ENCODE data around the gene CKS2.

Gene CKS2

DNA sequence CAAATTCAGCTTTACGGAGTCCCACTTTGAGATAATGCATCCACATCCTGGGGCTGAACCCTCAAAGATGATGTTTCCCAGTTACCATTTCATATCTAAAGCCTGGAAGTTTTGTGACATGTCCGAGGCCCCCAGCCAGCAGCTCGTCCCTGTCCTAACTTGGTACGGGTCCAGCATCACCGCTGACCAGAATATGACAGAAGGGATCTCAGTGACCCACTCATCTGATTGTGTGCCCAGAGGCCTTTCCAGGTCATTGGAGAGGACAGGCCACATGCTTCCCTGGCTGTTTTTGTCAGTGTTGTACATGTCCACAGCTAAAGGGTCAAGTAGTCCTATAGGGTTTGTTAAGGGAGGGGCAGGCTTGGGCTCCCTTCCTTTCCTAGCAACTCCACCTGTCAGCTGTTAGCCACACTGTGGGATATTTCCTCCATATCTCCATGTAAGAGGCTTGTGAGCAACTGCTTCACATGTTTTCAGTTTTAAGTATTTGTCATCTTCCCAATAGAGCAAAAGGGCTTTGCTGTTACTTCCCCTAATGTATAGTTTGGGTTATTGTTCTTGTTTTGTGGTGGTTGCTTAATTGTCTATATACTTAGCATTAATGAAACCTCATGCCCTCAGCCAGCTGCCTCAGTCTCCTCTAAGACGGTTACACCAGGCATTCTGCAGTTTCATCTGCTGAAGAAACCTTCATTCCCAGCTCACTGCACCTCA lies 40.7 kb downstream of the CKS2 start:
- DNase-seq = no peak

- DNase-seq = no peak
Measured at GRCh38 chr9:89352451-89352850, 41.5 kb downstream of the CKS2 start.

DNA sequence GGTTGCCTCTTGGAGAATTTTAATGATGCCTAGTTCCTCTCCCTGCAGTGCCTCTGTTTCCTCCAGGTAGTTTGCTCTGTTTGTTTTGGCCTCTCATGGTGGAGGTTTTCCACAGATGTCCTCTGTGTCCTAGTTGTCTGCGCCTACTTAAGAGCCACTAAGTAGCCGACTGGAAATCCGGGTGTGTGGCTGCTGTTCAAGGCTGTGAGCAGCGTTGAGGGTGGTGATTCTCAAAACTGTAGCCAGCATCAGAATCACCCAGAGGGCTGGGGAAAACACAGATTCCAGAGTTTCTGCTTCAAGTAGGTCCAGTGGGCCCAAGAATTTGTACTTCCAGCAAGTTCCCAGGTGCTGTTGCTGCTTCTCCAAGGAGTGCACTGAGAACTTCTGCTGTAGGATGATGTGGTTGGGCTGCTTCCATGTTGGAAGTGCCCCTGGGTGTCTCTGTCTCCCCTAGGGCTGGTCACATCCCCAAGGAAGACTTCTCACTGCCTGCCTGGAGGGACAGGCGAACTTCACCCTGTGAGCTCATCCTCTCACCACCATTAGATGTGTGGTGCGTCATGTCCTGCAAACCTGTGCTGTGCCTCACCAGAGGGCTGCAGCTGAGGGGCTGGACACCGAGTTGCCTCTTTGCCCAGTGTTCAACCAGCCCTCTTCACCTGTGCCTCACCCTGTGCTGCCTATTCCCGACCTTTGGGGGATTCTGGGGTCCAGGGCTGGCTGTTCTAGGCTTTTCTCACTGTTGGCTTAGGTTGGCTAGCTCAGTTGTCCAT lies 42.1 kb downstream of the CKS2 start:
- DNase-seq = peak; percentile 79

DNA sequence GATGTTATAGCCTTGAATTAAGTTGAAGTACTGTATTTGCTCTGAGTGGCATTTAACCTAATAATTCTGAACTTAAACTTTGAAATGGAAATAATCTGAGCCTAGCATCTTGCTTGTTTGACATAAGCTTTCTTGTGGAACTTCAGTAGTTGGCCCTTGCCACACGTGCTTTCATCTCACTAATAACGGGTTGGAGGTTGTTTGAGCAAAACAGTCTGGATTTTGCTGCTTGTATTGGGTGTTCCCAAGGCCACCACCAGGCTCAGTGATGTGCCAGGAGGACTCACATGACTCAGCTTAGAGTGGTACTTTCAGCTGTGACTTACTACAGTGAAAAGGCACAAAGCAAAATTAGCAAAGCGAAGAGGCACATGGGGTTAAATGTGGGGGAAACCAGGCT lies 43.0 kb downstream of the CKS2 start:
- peak; percentile 57 for DNase-seq

DNA sequence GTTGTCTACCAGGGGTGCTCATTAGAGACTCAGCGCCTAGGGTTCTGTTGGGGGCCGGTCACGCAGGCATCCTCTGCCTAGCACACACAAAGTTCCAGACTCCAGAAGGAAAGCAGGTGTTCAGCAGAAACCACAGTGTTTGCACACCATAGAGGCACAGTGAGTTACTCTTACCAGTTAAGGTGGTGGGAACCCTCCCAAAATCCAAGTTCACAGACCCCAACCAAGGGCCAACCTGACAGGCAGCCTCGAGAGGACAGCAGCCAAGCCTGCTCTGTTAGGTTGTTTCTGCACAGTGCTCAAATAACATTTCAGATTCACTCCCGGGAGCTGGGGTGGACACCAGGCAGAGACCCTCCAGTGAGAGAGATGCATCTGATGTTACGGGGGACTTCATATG lies 43.5 kb downstream of the CKS2 start:
- no peak for DNase-seq

GRCh38 chr9:89356782-89357181 lies 45.8 kb downstream of the CKS2 start:
- no peak for DNase-seq

DNA sequence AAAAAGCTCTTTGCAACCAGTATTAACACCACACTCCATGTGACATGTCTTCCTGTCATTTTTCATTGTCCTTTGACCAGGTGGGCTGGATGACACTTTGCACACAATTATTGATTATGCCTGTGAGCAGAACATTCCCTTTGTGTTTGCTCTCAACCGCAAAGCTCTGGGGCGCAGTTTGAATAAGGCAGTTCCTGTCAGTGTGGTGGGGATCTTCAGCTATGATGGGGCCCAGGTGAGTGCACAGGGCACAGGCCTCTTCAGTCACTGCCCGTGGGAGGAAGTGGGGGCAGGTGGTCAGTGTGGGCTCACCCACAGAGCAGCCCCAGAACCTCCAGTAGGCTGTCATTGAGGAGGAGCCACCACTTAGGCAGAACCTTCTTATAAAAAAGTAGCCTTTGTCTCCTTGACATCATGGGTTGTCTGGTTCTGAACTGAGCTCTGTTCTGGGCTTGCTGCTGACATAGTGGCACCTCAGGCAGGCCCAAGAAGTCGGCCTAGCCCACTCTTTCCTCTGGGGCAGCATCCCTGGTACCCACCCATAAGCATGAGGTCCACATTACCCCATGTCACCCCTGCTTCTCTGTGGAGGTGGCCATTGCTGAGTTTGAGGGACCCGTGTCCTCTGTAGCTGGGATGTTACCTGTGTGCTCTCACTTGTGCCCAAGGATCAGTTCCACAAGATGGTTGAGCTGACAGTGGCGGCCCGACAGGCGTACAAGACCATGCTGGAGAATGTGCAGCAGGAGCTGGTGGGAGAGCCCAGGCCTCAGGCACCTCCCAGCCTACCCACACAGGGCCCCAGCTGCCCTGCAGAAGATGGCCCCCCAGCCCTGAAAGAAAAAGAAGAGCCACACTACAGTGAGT lies 46.6 kb downstream of the CKS2 start:
- no peak for DNase-seq

GRCh38 chr9:89358376-89358916 lies 47.5 kb downstream of the CKS2 start:
- DNase-seq = no peak

DNA sequence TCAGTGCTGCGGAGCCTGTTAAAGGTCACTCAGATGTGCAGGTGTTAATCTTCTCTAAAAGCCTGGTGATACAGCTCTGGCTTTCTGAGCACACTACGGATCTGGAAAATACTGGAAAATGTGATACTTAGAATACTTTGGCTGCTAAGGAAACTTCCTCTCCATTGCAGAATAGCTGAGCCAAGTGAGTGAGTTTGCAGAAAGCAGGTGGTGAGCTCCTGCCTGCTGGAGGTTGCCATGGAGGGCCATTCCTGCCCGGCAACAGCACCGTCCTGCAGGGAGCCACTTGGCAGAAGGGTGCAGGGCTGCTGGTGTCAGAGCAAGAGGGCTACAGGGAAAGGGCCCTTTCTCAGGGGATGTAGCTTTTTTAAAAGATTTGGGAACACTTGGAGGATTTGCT lies 48.0 kb downstream of the CKS2 start:
- DNase-seq = peak; percentile 80

- DNase-seq = peak; percentile 88
Measured at GRCh38 chr9:89359751-89360261, 48.8 kb downstream of the CKS2 start.

DNA sequence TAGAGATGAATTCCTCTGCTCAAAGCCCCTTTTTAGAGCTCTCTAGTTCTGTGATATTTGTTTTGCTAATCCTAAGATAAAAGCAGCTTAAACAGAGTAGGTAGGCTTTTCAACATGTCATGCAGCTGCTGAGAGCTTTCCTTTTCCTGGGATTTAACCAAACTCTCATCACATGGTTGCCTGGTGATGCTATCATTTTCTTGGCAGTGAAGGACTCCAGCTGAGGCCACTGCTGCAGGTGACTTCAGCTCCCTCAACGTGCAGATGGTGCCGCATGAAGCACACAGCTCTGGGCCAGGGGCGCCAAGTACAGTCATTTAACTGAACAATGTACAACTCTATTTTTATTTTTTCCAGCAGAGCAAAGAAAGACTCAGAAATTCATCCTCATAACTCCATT lies 49.5 kb downstream of the CKS2 start:
- DNase-seq = peak; percentile 82

DNA sequence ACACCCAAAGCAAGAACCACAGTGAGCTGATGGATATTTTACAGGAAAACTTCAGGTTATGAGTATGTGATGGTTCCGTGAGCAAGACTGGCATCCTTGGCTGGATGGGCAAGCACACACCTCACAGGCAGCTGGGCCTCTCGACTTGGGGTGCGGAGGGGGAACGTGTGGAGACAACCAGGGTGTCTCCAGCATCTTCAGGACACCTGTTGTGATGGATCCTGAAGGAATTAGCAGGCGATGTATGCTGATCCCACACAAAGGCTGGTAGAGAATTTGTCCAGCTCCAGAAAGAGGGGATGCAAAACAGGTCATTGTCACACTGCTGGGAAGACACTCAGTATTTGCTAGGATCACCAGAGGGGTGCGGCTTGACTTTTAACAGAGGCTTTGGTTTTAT lies 50.0 kb downstream of the CKS2 start:
- DNase-seq = no peak

- DNase-seq = no peak
Measured at GRCh38 chr9:89361816-89362646, 51.0 kb downstream of the CKS2 start.

GRCh38 chr9:89362647-89363310 lies 51.8 kb downstream of the CKS2 start:
- peak; percentile 17 for DNase-seq

- DNase-seq = no peak
Measured at GRCh38 chr9:89363311-89363670, 52.3 kb downstream of the CKS2 start.

DNA sequence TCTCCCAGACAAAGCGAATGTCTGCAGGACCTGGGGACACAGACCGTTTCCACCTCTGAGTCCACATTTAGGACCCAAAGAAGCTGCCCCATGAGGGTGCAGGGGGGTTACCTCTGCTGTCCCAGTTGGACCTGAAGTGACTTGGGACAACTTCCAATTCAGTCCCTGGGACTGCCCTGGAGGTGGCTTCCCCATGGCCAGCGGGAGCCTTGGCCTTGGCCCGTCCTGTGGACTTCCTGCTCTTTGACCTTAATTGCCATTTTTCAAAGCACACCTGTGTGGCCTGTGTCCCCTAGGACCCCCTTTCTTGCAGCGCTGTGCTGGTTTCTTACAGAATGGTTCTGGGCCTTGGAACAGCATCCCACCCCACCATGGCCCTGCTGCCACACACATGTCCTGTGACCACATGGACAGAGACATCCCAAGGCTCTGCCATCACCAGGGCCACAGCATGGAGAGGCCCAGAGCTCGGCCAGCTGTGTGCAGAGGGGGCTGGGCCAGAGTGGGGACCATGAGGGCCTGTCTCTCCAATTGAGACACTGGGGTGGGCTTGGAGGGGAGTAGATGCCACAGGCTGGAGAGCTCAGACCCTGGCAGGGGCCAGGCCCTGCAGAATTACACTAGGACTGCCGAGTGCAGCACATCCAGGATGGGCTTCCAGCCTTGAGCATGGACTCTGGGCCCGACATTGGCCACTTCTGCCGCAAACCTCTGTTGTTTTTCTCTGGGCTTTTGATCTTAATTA lies 53.1 kb downstream of the CKS2 start:
- no peak for DNase-seq

- no peak for DNase-seq
Measured at GRCh38 chr9:89364666-89365531, 53.9 kb downstream of the CKS2 start.

GRCh38 chr9:89365532-89365912 lies 54.5 kb downstream of the CKS2 start:
- DNase-seq = no peak

All from NCI-H2029 (cell line).